H1 (cell line): Measurements from ENCODE around the gene BMAL2. TPM values are rescaled to one million over a fixed set of nuclear protein-coding genes. Genes with fewer than 3 reads are reported as not detected.

Source experiments
- POLR2AphosphoS5 ChIP-seq: IDR thresholded peaks from 2 replicates; pipeline ENCODE4 v1.6.1; 2011; ENCODE audit warnings: low read depth, low read length
- RNF2 ChIP-seq: fragments of 200-900, 300-1000 bp; sonication (generic); IDR thresholded peaks from 2 replicates; pipeline ENCODE4 v1.7.1; 2016; ENCODE audit warnings: borderline replicate concordance, low read depth, mild to moderate bottlenecking, antibody characterized with exemption, low read length; ENCODE audit not compliant: poor library complexity, severe bottlenecking; ENCODE audit errors: missing control alignments
- SIX5 ChIP-seq: IDR thresholded peaks from 2 replicates; pipeline ENCODE4 v1.6.1; 2011; ENCODE audit warnings: mild to moderate bottlenecking, low read depth, low read length
- ZNF274 ChIP-seq: IDR thresholded peaks from 2 replicates; pipeline ENCODE4 v1.7.0; 2012; ENCODE audit warnings: low read length, borderline replicate concordance; ENCODE audit errors: extremely low read depth
- polyA plus RNA-seq, 7 experiments: library from polyadenylated mRNA; depleted of rRNA in 3 of 7; stranded (reverse) in 5 of 7; unstranded in 2 of 7; fragments of >200 nt in 5 of 7; fragments of 200-250 nt in 2 of 7; gene quantifications; 1 replicate in 5 of 7; 2 replicates in 1 of 7; 4 replicates in 1 of 7; pipeline versions ENCODE4 v1.2.1 to v1.2.3, GENCODE V29; 2011 to 2013; ENCODE audit warnings: missing spikeins in 2 of 7, mixed read lengths in 2 of 7
- total RNA-seq: library from RNA; stranded (reverse); fragmentation: NEBNext Ultra II Directional; extraction: Animal tissue kit (Norgen Biotek cat#: 25700); gene quantifications from 2 replicates; pipeline ENCODE4 v1.2.1, GENCODE V29; 2021
- TF ChIP-seq, protein P1 (sequence below): fragments of 300-600 bp; sonication (generic); IDR thresholded peaks from 2 replicates; pipeline ENCODE4 v1.7.1; 2012; ENCODE audit warnings: low read length, moderate library complexity, mild to moderate bottlenecking, inconsistent platforms; ENCODE audit not compliant: insufficient replicate concordance

Gene BMAL2
- total and polyA plus RNA-seq, 2 of the 8 experiments (the other 6 are each of a cell fraction or from before 2014, with no cell fraction given): 3.2 to 20.6 TPM

GRCh38 chr12:27359578-27360340 is 27.1 kb downstream of the BMAL2 start (continued):
- TF ChIP-seq, protein P1, sequence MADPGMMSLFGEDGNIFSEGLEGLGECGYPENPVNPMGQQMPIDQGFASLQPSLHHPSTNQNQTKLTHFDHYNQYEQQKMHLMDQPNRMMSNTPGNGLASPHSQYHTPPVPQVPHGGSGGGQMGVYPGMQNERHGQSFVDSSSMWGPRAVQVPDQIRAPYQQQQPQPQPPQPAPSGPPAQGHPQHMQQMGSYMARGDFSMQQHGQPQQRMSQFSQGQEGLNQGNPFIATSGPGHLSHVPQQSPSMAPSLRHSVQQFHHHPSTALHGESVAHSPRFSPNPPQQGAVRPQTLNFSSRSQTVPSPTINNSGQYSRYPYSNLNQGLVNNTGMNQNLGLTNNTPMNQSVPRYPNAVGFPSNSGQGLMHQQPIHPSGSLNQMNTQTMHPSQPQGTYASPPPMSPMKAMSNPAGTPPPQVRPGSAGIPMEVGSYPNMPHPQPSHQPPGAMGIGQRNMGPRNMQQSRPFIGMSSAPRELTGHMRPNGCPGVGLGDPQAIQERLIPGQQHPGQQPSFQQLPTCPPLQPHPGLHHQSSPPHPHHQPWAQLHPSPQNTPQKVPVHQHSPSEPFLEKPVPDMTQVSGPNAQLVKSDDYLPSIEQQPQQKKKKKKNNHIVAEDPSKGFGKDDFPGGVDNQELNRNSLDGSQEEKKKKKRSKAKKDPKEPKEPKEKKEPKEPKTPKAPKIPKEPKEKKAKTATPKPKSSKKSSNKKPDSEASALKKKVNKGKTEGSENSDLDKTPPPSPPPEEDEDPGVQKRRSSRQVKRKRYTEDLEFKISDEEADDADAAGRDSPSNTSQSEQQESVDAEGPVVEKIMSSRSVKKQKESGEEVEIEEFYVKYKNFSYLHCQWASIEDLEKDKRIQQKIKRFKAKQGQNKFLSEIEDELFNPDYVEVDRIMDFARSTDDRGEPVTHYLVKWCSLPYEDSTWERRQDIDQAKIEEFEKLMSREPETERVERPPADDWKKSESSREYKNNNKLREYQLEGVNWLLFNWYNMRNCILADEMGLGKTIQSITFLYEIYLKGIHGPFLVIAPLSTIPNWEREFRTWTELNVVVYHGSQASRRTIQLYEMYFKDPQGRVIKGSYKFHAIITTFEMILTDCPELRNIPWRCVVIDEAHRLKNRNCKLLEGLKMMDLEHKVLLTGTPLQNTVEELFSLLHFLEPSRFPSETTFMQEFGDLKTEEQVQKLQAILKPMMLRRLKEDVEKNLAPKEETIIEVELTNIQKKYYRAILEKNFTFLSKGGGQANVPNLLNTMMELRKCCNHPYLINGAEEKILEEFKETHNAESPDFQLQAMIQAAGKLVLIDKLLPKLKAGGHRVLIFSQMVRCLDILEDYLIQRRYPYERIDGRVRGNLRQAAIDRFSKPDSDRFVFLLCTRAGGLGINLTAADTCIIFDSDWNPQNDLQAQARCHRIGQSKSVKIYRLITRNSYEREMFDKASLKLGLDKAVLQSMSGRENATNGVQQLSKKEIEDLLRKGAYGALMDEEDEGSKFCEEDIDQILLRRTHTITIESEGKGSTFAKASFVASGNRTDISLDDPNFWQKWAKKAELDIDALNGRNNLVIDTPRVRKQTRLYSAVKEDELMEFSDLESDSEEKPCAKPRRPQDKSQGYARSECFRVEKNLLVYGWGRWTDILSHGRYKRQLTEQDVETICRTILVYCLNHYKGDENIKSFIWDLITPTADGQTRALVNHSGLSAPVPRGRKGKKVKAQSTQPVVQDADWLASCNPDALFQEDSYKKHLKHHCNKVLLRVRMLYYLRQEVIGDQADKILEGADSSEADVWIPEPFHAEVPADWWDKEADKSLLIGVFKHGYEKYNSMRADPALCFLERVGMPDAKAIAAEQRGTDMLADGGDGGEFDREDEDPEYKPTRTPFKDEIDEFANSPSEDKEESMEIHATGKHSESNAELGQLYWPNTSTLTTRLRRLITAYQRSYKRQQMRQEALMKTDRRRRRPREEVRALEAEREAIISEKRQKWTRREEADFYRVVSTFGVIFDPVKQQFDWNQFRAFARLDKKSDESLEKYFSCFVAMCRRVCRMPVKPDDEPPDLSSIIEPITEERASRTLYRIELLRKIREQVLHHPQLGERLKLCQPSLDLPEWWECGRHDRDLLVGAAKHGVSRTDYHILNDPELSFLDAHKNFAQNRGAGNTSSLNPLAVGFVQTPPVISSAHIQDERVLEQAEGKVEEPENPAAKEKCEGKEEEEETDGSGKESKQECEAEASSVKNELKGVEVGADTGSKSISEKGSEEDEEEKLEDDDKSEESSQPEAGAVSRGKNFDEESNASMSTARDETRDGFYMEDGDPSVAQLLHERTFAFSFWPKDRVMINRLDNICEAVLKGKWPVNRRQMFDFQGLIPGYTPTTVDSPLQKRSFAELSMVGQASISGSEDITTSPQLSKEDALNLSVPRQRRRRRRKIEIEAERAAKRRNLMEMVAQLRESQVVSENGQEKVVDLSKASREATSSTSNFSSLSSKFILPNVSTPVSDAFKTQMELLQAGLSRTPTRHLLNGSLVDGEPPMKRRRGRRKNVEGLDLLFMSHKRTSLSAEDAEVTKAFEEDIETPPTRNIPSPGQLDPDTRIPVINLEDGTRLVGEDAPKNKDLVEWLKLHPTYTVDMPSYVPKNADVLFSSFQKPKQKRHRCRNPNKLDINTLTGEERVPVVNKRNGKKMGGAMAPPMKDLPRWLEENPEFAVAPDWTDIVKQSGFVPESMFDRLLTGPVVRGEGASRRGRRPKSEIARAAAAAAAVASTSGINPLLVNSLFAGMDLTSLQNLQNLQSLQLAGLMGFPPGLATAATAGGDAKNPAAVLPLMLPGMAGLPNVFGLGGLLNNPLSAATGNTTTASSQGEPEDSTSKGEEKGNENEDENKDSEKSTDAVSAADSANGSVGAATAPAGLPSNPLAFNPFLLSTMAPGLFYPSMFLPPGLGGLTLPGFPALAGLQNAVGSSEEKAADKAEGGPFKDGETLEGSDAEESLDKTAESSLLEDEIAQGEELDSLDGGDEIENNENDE: no peak
- no peak for TF ChIP-seq ZNF274
- no peak for TF ChIP-seq RNF2
- no peak for TF ChIP-seq POLR2AphosphoS5
- no peak for TF ChIP-seq SIX5
